Astrocyte of the hippocampus (primary cell): ENCODE results near the gene PTPRH.
"Not testable (repeated sequence)": the region's sequence is repeated elsewhere in the genome, so short reads cannot be mapped to it uniquely, and the experiment has no call there.

ENCODE experiments used
- DNase-seq: peaks from one replicate; pipeline ENCODE4 v3.0.0; 2011; ENCODE audit warnings: low read depth, low spot score

PTPRH gene

GRCh38 chr19:55158848-55159749 is 50.2 kb downstream of the PTPRH start:
- no peak for DNase-seq

GRCh38 chr19:55158423-55158822 is 50.9 kb downstream of the PTPRH start:
- DNase-seq = no peak

- DNase-seq = no peak
These were observed 52.0 kb downstream of the PTPRH start, which contains the start of gene TNNI3 for GRCh38 chr19:55157064-55157908. TNNI3 (minus strand) TSS chr19:55157732; CDS start chr19:55157589, 143 bp downstream.

- peak; percentile 22 for DNase-seq
These were observed 52.9 kb downstream of the PTPRH start for GRCh38 chr19:55156202-55157063.

DNA sequence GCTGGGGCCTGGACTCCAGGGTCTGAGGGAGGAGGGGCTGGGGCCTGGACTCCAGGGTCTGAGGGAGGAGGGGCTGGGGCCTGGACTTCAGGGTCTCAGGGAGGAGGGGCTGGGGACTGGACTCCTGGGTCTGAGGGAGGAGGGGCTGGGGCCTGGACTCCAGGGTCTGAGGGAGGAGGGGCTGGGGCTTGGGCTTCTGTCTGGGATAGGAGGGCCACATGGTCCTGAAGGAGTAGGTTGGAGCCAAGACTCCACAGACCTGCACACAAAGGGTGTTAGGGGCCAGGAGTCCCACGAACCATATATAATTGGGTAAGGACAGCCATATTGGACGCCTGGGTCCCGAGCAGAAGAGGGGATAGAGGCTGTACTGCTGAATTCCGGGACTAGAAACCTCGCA is 53.5 kb downstream of the PTPRH start:
- DNase-seq = not testable (repeated sequence)

- DNase-seq = no peak
These were observed 55.5 kb downstream of the PTPRH start for GRCh38 chr19:55153652-55154264.

DNA sequence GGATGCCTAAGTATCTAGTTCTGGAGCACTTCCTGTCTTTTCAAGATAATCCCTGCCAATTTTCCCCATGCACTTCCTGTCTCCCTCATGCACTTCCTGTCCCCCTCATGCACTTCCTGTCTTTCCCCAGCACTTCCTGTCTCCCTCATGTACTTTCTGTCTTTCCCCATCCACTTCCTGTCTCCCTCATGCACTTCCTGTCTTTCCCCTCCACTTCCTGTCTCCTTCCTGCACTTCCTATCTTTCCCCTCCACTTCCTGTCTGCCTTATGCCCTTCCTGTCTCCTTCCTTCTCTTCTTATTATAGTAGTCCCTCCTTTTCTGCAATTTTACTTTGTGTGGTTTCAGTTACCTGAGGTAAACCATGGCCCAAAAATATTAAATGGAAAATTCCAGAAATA is 57.3 kb downstream of the PTPRH start:
- no peak for DNase-seq

DNA sequence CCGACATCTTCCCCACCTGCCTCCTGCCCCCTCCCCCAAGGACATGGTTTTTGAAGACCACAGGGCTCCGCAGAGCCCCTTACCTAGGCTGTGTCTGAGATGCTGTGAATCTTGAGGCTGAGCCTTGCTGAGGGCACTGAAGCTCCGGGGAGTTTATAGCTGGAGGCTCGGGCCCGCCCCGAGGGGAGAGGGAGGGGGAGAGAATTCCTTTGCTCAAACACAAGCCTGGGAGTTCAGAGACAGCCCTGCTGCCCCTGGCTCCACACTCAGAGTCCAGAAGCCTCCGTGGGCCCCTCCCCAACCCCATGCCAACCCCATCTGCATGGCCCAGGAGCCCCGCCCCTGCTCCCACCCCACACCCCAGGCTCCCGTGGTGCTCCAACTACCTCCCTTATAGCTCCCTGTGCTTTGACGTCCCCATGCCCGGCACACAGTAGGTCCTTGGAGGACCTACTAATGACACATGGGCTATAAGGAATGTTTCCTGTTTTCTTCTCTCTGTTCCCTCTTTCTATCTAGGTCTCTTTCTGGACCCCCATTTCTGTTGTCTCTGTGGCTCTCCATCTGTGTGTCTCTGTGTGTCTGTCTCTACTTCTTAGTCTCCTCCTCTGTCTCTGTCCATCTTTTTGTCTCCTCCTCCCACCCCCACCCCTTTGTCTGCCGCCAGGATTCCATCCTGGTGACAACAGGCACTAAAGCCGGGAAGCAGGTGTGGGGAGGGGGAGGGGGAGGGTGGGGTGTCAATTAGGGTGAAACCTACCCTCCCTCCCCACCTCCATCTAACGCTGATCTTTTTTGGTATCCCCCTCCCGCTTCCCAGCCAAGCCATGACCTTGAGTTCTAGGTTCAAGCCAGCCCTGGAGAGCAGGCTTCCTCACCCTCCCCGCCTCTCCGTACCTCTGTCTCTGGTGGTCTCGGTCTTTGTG is 60.0 kb downstream of the PTPRH start, which contains the start of gene TNNT1:
Gene TNNT1 (minus strand): TSS at position 129 of the 926 bp plus-strand sequence. CDS start 2,049 bp downstream, outside the sequence.
- DNase-seq = peak; percentile 25

DNA sequence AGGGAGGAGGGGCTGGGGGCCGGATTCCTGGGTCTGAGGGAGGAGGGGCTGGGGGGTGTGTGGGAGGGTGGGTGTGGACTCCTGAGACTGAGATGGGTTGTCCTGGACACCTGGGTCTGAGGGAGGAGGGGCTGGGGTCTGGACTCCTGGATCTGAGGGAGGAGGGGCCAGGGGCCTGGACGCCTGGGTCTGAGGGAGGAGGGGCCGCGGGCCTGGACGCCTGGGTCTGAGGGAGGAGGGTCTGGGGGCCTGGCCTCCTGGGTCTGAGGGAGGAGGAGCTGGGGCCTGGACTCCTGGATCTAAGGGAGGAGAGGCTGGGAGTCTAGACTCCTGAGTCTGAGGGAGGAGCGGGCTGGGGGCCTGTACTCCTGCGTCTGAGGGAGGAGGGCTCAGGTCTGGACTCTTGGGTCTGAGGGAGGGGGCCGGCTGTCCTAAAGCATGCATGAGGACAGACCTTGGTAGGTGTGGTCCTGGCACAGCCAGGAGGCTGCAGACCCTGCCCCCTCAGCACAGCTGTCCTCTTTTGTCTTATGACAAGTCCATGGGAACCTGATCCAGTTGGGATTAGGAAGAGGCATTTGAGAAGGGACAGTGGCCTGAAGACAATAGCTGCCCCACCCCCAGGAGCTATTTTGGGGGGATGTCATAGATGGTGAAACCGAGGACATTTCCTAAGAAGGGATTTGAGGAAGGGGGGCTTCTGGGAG is 61.6 kb downstream of the PTPRH start:
- DNase-seq = no peak

- DNase-seq = no peak
These were observed 62.5 kb downstream of the PTPRH start for GRCh38 chr19:55146705-55147273.

GRCh38 chr19:55146078-55146704 is 63.1 kb downstream of the PTPRH start:
- DNase-seq = peak; percentile 22

GRCh38 chr19:55145232-55145631 is 64.1 kb downstream of the PTPRH start:
- DNase-seq = no peak

- DNase-seq = no peak
These were observed 67.6 kb downstream of the PTPRH start for GRCh38 chr19:55141696-55142095.

GRCh38 chr19:55137915-55138314 is 71.4 kb downstream of the PTPRH start:
- DNase-seq = no peak

DNA sequence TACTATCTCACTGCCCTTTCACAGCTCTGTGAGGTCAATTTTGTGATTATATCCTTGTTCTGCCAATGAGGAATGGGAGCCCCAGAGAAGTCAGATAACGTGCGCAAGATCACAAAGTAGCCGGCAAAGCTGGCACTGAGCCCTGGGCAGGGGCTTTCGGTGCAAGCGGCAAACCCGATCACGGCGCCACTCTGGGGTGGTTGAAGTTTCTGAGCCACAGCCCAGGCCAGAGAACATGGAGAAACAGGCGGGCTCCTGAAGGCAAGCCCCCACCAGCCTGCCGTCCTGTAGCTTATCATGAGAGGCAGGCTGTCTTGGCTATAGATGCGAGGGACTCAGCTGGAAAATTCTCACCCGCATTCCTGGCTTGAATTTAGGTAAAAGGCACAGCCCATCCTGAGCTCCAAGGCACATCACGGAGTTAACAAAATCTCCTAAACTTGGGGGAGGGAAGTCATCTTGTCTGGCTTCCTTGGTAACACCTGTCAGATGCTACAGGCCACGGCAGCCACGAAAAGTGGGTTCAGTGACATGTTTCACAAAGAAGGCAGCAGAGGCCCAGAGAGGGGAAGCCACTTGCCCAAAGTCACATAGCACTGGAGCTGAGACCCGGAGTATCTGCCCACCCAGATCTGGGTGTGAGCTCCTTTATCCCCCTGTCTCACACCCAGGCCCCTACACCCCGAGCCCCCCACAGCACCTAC is 72.8 kb downstream of the PTPRH start:
- no peak for DNase-seq

DNA sequence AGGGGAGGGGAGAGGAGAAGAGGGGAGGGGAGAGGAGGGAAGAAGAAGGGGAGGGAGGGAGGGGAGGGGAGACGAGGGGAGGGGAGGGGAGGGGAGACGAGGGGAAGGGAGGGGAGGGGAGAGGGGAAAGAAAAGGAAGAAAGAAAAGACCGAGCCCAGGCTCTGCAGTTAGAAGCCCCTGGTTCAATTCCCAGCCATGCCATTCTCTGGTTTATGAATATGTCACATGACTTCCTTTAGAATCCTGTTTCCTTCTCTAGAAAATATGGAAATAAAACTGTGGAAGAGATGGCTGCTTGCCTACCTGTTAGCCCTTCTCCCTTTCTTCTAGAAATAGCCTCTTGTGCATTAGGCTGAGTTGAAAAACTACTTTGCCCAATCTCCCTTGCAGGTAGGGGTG is 74.6 kb downstream of the PTPRH start:
- DNase-seq = no peak

GRCh38 chr19:55133639-55134444 is 75.5 kb downstream of the PTPRH start:
- DNase-seq = no peak
